Activated CD4-positive, alpha-beta T cell treated with anti-CD3 and anti-CD28 coated beads, Interleukin-2, Interleukin-6, amounts not matched to agents 100 ng/mL and 50 ng/mL, durations not matched to agents 16 hours and 8 hours (primary cell): Measurements from ENCODE around the gene GIPC3.

Source experiments
- DNase-seq: peaks from one replicate; pipeline ENCODE4 v3.0.0-alpha.2; 2020

GIPC3 gene

GRCh38 chr19:3641515-3642269 is 56.4 kb downstream of the GIPC3 start:
- no peak for DNase-seq

DNA sequence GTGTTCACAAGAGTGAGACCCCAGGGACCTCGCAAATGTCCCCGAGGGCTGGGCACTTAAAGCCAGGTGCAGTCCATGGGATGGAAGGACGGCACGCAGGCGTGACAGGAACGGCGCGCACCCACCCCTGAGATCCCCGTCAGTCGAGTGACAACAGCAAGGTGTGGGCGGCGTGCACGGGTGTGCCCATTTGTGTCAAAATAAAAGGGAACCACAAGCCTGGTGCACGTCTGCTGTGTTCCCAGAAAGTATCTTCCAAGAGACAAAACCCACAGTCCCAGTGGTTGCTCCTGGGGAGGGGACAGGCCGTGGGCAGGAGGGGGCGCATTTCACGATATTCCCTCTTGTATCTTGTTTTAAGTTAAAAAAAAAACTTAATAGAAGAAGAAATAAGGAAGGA is 57.0 kb downstream of the GIPC3 start:
- DNase-seq, result no peak
